Activated CD8-positive, alpha-beta memory T cell treated with anti-CD3 and anti-CD28 coated beads, Interleukin-2, amount 10 ng/mL, durations not matched to agents 7 days and 5 days (primary cell): ENCODE results near the gene TCF23. TPM values are rescaled to one million over a fixed set of nuclear protein-coding genes. Genes with fewer than 3 reads are reported as not detected.
"Not testable (repeated sequence)": the region's sequence is repeated elsewhere in the genome, so short reads cannot be mapped to it uniquely, and the experiment has no call there.

Source experiments
- ATAC-seq: fragments of 150-1000 bp; cut with Tn5 transposase; one replicate; pipeline ENCODE4 v1.10.0; 2021; ENCODE audit warnings: moderate library complexity
- CTCF ChIA-PET: fragments of 350-600 bp; sonication (Branson Sonifier 250); formaldehyde crosslinking; loops from one replicate; lab custom pipeline; 2021; ENCODE audit warnings: antibody characterized with exemption; lab: Charles Lee
- DNase-seq: peaks from one replicate; pipeline ENCODE4 v3.0.0-alpha.2; 2020
- H3K27ac Mint-ChIP-seq: one replicate; pipeline ENCODE4 v1.8.0; 2021; ENCODE audit warnings: mild to moderate bottlenecking, mixed read lengths
- H3K27me3 Mint-ChIP-seq: one replicate; pipeline ENCODE4 v1.8.0; 2021; ENCODE audit warnings: mixed read lengths
- H3K36me3 Mint-ChIP-seq: one replicate; pipeline ENCODE4 v1.8.0; 2021; ENCODE audit warnings: mild to moderate bottlenecking, mixed read lengths
- H3K4me1 Mint-ChIP-seq: one replicate; pipeline ENCODE4 v1.8.0; 2021; ENCODE audit warnings: mixed read lengths
- H3K4me3 Mint-ChIP-seq: one replicate; pipeline ENCODE4 v1.8.0; 2021; ENCODE audit warnings: mild to moderate bottlenecking, moderate library complexity, mixed read lengths
- H3K9me3 Mint-ChIP-seq: one replicate; pipeline ENCODE4 v1.8.0; 2022; ENCODE audit warnings: low read depth, mixed read lengths
- total RNA-seq, 2 experiments: library from RNA; stranded (reverse); gene quantifications; one replicate each; pipeline ENCODE4 v1.2.3, GENCODE V29; 2021

The TCF23 gene
- total RNA-seq, 2 experiments from 2014 or later, result not detected

DNA sequence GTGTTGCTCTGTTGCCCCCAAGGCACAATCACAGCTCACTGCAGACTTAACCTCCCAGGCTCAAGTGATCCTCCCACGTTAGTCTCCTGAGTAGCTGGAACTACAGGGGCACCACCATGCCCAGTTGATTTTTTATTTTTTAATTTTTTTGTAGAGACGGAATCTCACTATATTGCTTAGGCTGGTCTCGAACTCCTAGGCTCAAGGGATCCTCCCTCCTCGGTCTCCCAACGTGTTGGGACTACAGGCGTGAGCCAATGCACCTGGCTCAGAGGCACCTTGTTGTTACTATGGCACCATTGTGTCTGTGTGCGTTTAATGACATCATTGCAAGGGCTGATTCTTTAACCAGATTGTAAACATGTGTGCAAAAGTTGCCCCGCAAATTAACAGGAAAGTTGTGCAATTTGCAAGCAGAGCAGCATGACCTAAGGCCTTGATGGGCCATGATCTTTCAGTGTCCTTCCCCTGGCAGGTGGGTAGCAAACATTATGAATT lies 22.6 kb downstream of the TCF23 start:
- Mint-ChIP-seq H3K27ac (no peak overlapping the region), H3K4me1 (peaks cover 2% of the 10 kb centered on the region), H3K9me3 (no peaks in the 10 kb centered on the region), H3K36me3 (no peaks in the 10 kb centered on the region), H3K27me3 (peaks cover 18% of the 10 kb centered on the region), H3K4me3 (no peak overlapping the region)
- ATAC-seq, result no peak
- CTCF ChIA-PET, result interaction anchor here (1.8 to 2.6 kb wide), 5 partner anchors 13 to 131 kb away, joined by 5 to 24 read pairs (median 11); no protein-coding TSS in a partner anchor
- no peak for DNase-seq

DNA sequence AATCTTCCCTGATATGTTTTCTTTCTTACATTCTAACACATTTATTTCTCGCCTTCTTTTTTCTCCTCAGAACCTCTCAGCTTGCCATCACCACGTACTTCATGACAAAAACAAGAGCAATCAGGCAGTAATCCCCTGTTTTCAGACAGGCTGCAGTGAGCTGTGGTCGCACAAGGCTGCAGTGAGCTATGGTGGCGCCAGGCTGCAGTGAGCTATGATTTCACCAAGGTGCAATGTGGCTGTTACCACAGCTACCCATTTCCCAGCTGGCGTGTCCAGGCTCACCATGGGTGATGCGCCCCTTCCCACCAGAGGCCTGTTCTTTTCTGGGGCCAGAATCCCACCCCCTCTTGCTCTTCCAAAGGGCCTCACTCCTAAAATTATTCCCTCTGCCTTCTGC lies 25.8 kb downstream of the TCF23 start:
- CTCF ChIA-PET, result interaction anchor here (1.2 to 1.6 kb wide), 2 partner anchors 11 to 75 kb away, joined by 3 to 4 read pairs; no protein-coding TSS in a partner anchor
- no peak overlapping the region for H3K27ac Mint-ChIP-seq
- H3K4me3 Mint-ChIP-seq, result no peak overlapping the region
- no peak for DNase-seq
- H3K9me3 Mint-ChIP-seq, result no peaks in the 10 kb centered on the region
- peaks cover 2% of the 10 kb centered on the region for H3K4me1 Mint-ChIP-seq
- no peaks in the 10 kb centered on the region for H3K36me3 Mint-ChIP-seq
- no peak for ATAC-seq
- peaks cover 34% of the 10 kb centered on the region for H3K27me3 Mint-ChIP-seq

DNA sequence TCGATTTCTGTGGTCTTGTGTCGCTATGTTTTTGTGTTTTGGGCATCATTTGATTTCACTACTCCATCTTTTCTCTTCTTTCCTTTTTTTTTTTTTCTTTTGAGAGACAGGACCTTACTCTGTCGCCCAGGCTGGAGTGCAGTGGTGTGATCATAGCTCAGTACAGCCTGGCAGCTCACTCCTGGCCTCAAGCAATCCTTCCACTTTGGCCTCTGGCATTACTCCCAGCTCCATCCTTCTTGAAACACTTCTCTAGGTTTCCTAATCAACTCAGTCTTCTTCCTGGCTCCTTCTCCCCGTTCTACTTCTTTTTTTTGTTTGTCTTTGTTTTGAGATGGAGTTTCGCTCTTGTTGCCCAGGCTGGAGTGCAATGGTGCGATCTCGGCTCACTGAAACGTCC lies 26.5 kb downstream of the TCF23 start:
- Mint-ChIP-seq H3K4me3 (no peak overlapping the region), H3K27me3 (peaks cover 39% of the 10 kb centered on the region), H3K36me3 (no peaks in the 10 kb centered on the region), H3K4me1 (peaks cover 2% of the 10 kb centered on the region), H3K27ac (no peak overlapping the region), H3K9me3 (no peaks in the 10 kb centered on the region)
- no peak for DNase-seq
- CTCF ChIA-PET, result interaction anchor here (1.2 to 1.6 kb wide), 2 partner anchors 11 to 76 kb away, joined by 3 to 4 read pairs; no protein-coding TSS in a partner anchor
- no peak for ATAC-seq

DNA sequence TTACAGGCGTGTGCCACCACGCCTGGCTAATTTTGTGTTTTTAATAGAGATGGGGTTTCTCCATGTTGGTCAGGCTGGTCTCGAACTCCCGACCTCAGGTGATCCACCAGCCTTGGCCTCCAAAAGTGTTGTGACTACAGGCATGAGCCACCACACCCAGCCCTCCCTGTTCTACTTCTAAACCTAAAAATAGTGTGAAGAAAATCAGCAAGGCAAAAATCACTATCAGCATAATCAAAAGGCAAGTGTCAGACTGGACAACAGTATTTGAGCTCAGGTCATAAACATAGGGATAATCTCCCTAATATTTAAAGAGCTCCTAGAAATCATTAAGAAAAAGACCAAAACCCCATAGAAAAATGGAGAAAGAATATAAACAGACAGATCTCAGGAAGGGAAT lies 27.0 kb downstream of the TCF23 start:
- H3K9me3 Mint-ChIP-seq, H3K36me3 Mint-ChIP-seq, H3K4me1 Mint-ChIP-seq, DNase-seq, ATAC-seq, H3K27ac Mint-ChIP-seq, H3K4me3 Mint-ChIP-seq: not testable (repeated sequence)
- H3K27me3 Mint-ChIP-seq, result peaks cover 39% of the 10 kb centered on the region
- CTCF ChIA-PET, result interaction anchor here (1.1 to 1.6 kb wide), 2 partner anchors 9 to 76 kb away, joined by 3 to 4 read pairs; no protein-coding TSS in a partner anchor

DNA sequence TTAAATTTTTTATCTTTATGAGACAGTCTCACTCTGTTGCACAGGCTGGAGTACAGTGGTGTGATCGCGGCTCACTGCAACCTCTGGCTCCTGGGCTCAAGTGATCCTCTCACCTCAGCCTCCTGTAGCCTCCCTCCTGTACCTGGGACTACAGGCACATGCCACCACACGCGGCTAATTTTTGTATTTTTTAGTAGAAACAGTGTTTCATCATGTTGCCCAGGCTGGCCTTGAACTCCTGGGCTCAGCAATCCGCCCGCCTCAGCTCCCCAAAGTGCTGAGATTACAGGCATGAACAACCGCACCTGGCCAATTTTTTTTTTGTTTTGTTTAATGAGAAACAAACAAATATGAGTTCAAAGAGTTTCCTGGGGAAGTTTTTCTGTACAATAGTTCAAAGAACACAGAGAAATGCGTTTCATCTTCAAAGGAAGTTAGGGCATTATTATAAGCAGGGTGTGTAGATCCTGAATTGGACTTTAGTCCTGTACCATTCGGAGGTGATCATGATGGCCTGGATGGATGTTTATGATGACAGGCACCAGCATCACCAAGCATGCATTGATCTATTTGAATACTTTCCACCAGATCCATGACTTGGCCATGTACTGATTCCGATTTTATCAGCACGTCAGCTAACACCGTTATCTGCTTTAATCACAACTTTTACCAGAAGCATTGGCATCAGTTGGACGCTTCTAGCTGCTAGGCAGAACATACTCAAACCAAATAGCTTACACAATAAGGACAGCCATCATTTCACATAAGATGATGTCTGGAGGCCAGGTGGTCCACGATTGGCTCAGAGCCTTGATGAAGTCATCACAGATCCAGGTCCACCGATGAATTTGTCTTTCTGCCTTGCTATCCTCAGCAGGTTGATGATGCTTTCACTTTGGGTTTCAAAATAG lies 28.9 kb downstream of the TCF23 start:
- Mint-ChIP-seq H3K4me3 (no peak overlapping the region), H3K9me3 (no peaks in the 10 kb centered on the region), H3K27me3 (peaks cover 48% of the 10 kb centered on the region), H3K27ac (no peak overlapping the region), H3K4me1 (no peaks in the 10 kb centered on the region), H3K36me3 (no peaks in the 10 kb centered on the region)
- DNase-seq (no peak), ATAC-seq (no peak)
- CTCF ChIA-PET, result interaction anchor here (0.6 to 1.2 kb wide), 5 partner anchors 8 to 235 kb away, joined by 3 read pairs; no protein-coding TSS in a partner anchor

DNA sequence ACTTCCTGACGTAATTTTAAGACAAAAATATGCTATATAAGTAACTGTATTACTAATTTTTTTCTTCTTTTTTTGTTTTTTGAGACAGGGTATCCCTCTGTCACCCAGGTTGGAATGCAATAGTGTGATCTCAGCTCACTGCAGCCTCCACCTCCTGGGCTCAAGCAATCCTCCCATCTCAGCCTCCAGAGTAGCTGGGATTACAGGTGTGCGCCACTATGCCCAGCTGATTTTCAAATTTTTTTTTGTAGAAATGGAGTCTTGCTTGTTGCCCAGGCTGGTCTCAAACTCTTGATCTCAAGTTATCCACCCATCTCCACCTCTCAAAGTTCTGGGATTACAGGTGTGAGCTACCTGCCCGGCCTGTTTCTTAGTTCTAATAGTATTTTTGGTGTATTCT lies 29.7 kb downstream of the TCF23 start:
- H3K4me1 Mint-ChIP-seq, result no peaks in the 10 kb centered on the region
- no peak overlapping the region for H3K4me3 Mint-ChIP-seq
- CTCF ChIA-PET, result interaction anchor here (1.0 to 1.2 kb wide), 4 partner anchors 9 to 101 kb away, joined by 3 read pairs; no protein-coding TSS in a partner anchor

DNA sequence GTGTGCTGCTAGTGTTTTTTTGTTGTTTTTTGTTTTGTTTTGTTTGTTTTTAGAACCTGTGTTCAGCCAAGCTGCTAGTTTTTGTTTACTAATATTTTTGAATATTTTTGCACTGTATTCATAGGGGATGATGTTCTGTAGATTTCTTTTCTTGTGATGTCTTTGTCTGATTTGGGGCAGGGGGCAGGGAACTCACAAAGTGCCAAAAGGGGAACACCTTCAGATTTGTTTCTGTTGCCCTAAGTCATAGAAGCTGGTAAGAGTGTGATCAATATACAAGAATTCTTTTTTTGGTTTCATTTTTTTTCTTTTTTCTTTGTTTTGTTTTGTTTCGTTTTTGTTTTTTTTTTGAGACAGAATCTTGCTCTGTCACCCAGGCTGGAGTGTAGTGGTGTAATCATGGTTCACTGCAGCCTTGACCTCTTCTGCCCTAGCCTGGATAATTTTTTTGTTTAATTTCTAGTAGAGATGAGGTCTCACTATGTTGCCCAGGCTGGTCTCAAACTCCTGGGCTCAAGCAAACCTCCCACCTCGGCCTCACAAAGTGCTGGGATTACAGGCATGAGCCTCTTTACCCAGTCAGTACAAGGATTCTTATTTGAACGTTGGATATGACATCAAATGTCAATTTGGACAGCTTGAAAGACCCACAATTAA lies 30.7 kb downstream of the TCF23 start:
- DNase-seq (no peak), ATAC-seq (no peak)
- Mint-ChIP-seq H3K4me3 (no peak overlapping the region), H3K27ac (no peak overlapping the region), H3K4me1 (peaks cover 2% of the 10 kb centered on the region), H3K36me3 (no peaks in the 10 kb centered on the region), H3K27me3 (peaks cover 61% of the 10 kb centered on the region), H3K9me3 (no peaks in the 10 kb centered on the region)
- CTCF ChIA-PET, result interaction anchor here (0.9 kb wide), 1 partner anchor 218 kb away, joined by 3 read pairs; no protein-coding TSS in a partner anchor

More for the DNA sequence above, 29.7 kb downstream of the TCF23 start:
- no peaks in the 10 kb centered on the region for H3K9me3 Mint-ChIP-seq
- no peak overlapping the region for H3K27ac Mint-ChIP-seq
- no peaks in the 10 kb centered on the region for H3K36me3 Mint-ChIP-seq
- no peak for ATAC-seq
- H3K27me3 Mint-ChIP-seq, result peaks cover 53% of the 10 kb centered on the region
- no peak for DNase-seq

DNA sequence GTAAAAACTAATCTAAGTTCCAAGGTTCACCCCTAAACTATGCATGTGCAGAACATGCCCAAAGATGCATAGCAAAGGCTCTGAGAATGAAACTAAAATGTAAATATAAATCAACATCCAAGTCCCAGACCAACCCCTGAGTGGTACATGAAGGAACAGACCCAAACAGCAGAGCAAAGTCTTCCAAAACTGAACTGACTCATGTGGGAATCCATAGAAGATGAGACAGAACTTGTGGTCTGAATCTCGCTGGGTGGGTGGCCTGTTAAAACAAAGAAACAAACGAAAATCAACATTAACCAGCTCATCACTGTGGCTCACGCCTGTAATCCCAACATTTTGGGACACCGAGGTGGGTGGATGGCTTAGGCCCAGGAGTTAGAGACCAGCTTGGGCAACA lies 33.5 kb downstream of the TCF23 start:
- DNase-seq (no peak), ATAC-seq (no peak)
- no peak overlapping the region for H3K27ac Mint-ChIP-seq
- H3K4me1 Mint-ChIP-seq, result peaks cover 2% of the 10 kb centered on the region
- CTCF ChIA-PET, result no interaction called here
- peaks cover 71% of the 10 kb centered on the region for H3K27me3 Mint-ChIP-seq
- no peaks in the 10 kb centered on the region for H3K36me3 Mint-ChIP-seq
- no peaks in the 10 kb centered on the region for H3K9me3 Mint-ChIP-seq
- no peak overlapping the region for H3K4me3 Mint-ChIP-seq

DNA sequence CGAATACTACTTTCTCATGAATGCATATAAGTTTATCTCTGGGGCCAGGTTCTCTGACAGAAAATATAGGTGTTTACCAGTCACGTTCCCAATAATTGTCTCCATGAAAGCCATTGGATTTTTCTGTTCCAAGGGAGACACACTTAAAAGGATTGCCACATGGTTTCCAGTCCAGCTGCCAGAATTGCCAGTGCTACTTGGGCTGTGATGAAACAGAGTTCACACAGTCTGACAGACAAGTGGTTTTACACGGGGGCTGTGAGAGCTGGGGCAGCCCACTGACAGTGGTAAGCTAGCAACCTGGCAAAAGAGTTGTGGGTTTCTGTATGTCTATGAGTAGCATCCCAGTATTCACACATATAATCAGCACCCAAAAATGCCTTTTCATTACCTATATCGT lies 35.3 kb downstream of the TCF23 start:
- H3K27ac Mint-ChIP-seq, result no peak overlapping the region
- no peak overlapping the region for H3K4me3 Mint-ChIP-seq
- peaks cover 2% of the 10 kb centered on the region for H3K4me1 Mint-ChIP-seq
- CTCF ChIA-PET, result interaction anchor here (2.5 kb wide), 1 partner anchor 14 kb away, joined by 11 read pairs; no protein-coding TSS in a partner anchor
- no peaks in the 10 kb centered on the region for H3K9me3 Mint-ChIP-seq
- no peak for DNase-seq
- H3K27me3 Mint-ChIP-seq, result peaks cover 64% of the 10 kb centered on the region
- ATAC-seq, result no peak
- H3K36me3 Mint-ChIP-seq, result no peaks in the 10 kb centered on the region

DNA sequence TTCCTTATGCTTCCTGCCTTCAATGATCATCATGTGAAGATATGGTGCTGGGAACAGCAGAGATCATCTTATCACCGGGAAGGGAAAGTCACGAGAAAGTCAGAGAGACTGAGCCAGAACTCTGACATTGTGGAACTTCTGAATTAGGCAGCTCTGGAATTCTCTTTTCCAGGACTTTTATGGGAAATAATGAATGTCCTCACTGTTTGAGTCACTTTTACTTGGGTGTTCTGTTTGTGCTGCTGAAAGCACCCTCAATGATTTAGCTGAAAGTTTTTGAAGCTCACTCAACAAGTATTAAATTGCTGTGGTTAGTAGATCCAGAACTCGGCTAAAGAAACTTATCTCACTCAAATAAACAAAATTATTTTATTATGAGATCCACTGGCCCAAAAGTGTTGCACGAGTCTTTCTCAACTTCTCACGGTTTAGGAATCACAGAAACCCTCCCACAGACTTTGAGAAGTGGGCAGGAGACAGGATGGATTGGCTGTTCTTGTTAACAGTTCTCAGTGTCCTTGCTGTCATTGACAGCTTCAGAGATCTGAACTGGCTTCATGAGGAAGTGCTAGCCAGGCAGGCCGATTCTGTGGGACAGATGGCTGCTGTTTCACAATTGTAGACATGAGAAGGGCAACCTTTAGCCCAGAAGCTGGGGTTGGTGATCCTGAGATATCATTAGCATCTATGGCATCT lies 36.7 kb downstream of the TCF23 start:
- Mint-ChIP-seq H3K4me3 (no peak overlapping the region), H3K27ac (no peak overlapping the region), H3K27me3 (peaks cover 54% of the 10 kb centered on the region), H3K4me1 (peaks cover 2% of the 10 kb centered on the region), H3K36me3 (no peaks in the 10 kb centered on the region), H3K9me3 (no peaks in the 10 kb centered on the region)
- no peak for ATAC-seq
- CTCF ChIA-PET, result interaction anchor here (1.9 to 2.5 kb wide), 2 partner anchors 15 to 89 kb away, joined by 5 to 11 read pairs; no protein-coding TSS in a partner anchor
- DNase-seq, result no peak

DNA sequence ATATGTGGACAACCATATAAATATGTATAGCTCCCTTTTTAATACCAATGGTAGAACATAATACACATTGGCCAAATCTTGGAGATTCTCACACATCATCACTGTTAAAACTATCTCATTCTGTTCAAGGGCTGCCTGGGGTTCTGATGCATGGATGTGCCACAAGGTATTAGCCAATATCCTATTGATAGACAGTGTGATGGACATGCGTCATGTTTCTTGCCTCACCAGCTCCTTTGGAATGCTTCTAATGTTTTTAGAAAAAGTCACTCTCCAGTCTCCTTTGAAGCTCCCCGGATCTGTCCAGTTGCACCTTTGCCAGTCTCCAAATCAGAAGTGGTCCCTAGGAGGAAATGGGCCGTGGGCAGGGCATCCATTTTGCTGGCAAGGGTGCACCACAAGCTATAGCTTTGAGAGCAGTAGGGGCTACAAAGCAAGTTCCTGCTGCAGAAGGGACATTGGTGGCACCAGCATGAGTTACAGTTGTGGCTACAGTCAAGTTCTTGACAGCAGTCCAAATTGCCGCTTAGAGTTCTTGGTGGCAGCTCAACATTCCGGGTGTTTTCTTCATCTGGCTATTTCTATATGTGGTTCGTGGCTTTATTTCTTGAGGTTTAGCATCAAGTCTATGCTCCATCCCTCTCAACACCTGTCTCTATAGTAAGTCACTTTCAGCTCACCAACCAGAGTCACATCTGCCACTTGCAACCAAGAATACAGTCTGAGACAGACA lies 38.0 kb downstream of the TCF23 start:
- Mint-ChIP-seq H3K4me3 (no peak overlapping the region), H3K9me3 (no peaks in the 10 kb centered on the region), H3K36me3 (no peaks in the 10 kb centered on the region), H3K27ac (no peak overlapping the region), H3K4me1 (peaks cover 4% of the 10 kb centered on the region), H3K27me3 (peaks cover 48% of the 10 kb centered on the region)
- no peak for DNase-seq
- ATAC-seq, result no peak
- CTCF ChIA-PET, result interaction anchor here (0.6 to 1.9 kb wide), 5 partner anchors 10 to 225 kb away, joined by 3 to 6 read pairs (median 5); no protein-coding TSS in a partner anchor

DNA sequence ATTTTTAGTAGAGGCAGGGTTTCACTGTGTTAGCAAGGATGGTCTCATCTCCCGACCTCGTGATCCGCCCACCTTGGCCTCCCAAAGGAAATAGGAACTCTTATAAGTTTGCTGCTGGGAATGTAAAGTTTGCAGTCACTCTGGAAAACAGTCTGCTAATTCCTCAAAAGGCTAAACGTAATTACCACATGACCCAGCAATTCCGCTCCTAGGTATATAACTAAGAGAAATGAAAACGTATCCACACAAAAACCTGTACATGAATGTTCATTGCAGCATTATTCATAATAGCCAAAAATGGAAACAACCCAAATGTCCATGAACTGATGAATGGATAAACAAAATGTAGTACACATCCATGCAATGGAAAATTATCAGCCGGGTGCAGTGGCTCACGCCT lies 41.2 kb downstream of the TCF23 start:
- Mint-ChIP-seq H3K4me3 (no peak overlapping the region), H3K27me3 (peaks cover 25% of the 10 kb centered on the region), H3K4me1 (peaks cover 2% of the 10 kb centered on the region), H3K36me3 (no peaks in the 10 kb centered on the region), H3K9me3 (no peaks in the 10 kb centered on the region), H3K27ac (no peak overlapping the region)
- ATAC-seq (no peak), DNase-seq (no peak)
- CTCF ChIA-PET, result interaction anchor here (1.0 kb wide), 1 partner anchor 56 kb away, joined by 3 read pairs; the partner anchor contains the start of gene PREB
